Lung microvascular endothelial cell (primary cell): ENCODE measurements around the gene KLHL7. TPM values are rescaled to one million over a fixed set of nuclear protein-coding genes. Genes with fewer than 3 reads are reported as not detected.
"Not testable (repeated sequence)": the region's sequence is repeated elsewhere in the genome, so short reads cannot be mapped to it uniquely, and the experiment has no call there.

Experiments used
- DNase-seq, 2 donors: peaks; one replicate each; pipeline versions ENCODE4 v3.0.0 to v3.0.0-alpha.2; 2010; ENCODE audit warnings: low read depth in 2 of 2
- total RNA-seq: library from RNA; depleted of rRNA; stranded (reverse); fragments of >200 nt; gene quantifications from 2 replicates; pipeline ENCODE4 v1.2.1, GENCODE V29; 2014

Gene KLHL7
- total RNA-seq, 1 donor from 2014 or later = 13.3 TPM

DNA sequence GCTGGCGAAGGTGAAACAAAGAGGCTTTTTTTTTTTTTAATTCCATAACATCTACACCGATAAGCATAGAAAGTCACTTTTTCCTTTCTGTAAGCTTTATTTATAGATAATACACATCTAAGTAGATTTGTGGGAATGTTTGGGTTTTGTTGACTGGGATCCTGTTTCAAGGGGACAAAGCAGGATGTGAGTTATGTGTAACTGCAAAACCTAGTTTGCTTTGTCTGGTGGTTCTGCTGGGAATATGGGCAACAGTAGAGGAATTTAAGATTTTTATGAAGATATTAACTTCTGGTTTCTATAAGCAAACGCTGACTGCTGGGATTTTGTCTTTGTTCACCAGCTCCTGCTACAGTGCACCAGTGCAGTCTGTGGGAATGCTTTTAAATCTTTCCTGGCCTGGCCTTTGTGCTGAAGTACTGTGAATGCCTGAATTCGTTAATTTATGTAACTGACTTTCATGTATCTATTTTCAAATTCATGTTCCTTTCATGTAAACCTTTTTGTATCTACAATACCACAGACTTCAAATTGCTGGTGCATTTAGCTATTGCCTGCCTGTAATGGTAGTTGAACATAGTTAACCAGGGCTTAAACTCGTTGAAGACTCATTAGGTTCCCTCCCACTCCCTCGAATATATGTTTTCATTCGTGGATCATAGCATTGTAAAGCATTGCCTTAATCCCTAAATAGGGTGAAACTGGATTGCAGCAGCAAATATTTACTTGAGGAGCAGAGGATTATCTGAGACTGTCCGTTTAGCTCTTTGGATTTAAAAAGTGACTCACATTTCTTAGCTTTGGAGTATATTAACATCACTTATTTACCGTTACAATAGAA is 1.5 kb downstream of the KLHL7 start:
- peak; percentile 44 to 65 for DNase-seq

DNA sequence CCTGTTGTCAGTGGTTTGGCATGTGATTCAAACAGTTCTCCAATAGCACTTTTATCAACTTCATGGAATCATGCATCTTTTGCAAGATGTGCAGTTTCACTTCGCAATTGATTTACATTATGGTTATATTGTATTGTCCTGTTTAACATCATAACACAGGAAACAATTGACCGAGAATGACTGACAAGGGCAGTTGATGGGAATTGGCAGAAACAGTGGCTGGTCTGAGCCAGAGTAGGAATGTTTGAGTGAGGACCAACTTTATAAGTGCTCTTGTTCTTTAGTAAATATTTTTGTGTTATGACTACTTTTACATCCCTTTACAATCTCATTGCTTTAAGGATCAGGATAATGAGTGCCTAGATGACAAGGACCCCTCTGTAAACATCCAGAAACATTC is 2.2 kb downstream of the KLHL7 start:
- DNase-seq = peak; percentile 16 to 30

DNA sequence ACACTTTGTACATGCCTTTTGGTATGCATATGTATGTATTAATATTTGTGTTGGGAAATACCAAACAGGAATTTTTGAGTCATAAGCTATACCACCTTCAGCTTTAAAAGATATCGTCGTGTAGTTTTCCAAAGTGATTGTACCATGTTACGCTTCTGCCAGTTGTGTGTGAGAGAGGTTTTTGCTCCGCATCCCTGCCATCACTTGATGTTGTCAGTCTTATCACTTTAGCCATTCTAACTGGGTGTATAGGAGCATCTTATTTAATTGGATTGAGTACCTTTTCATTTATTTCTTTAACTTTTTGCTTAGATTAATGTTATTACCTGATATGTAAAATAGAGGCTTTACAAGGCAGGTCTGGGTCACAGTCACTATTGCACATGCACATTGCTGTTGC is 3.4 kb downstream of the KLHL7 start:
- no peak for DNase-seq

DNA sequence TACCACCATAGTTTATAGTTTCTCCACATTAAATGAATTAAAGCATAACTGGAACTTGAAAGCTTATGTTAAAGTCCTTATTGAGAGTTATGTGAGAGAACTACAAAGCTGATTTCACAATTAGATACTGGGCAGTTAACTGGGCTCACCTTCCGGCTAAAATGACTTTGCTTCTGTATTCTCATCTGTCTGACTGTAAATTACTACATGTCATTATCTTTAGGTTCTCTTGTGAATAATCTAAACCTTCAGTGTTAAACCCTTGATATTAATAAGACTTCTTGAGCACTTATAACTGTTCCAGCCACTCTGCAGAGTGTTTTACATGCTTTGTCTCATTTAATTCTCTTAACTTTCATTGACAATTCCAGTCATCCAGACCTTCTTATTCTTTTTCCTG is 3.9 kb downstream of the KLHL7 start:
- no peak for DNase-seq

DNA sequence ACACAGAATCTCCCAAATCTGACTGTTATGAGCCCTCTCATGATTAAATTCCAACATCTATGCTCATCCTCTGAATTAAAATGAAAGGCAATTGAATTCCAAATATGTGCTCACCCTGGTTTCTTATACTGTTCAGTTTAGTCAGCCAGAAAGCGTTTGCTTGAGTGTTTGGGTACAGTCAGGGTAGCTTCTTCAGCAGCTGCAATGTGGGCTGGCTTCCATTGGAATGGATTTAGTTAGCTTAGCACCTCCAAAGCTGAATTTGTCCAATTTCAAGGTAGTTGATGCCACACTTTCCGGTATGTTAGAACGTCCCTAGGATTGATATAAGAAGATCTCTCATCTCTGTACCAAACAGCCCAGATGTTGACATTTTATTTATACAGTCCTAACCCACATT is 9.3 kb downstream of the KLHL7 start:
- DNase-seq = no peak

DNA sequence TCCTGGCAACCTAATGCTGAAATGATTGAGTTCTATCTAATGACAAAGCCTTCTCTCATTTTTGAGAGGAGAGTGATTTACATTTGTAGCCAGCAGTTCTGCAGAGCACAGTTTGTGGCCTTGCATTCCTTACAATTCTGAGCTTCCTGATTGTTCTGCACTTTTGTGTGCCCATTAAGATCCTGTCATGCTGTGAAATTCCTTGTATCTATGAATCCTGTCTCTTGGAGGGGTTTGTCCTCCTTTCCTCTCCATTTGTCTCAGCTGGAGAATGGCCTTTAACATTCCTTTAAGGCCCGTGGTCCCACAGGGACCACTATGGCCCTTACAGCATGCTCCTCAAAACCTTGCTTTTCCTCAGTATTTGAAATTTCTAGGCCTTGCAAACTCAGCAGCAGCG is 10.4 kb downstream of the KLHL7 start:
- DNase-seq = no peak

DNA sequence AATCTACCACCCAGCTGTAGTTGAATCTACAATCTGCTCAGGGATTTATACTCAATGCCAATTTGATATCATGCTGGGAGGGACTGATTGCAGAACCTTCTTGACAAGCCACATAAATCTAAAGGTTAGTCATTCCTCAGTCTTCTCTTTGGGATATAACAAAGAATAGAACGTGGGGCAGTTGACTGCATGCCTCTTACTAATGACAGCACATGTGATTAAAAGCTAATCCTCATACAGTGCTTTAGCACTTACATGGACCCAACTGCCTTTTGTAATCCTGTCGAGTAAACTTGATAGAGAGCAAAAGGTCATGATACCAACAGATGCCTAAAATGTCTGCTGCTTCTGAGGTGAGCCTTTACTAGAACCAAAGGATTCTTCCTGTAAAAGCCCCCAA is 12.3 kb downstream of the KLHL7 start:
- DNase-seq = no peak

DNA sequence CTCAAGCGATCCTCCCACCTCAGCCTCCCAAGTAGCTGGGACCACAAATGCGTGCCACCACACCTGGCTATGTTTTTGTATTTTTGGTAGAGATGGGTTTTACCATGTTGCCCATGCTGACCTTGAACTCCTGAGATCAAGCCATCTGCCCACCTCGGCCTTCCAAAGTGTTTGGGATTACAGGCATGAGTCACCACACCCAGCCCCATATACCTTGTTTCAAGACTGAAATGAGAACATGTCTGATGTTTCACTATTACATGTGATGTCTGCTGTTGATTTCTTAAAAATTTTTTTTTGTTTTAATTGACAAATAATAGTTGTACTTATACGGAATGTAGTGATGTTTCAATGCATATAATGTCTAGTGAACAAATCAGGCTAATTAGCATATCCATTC is 14.5 kb downstream of the KLHL7 start:
- no peak for DNase-seq

DNA sequence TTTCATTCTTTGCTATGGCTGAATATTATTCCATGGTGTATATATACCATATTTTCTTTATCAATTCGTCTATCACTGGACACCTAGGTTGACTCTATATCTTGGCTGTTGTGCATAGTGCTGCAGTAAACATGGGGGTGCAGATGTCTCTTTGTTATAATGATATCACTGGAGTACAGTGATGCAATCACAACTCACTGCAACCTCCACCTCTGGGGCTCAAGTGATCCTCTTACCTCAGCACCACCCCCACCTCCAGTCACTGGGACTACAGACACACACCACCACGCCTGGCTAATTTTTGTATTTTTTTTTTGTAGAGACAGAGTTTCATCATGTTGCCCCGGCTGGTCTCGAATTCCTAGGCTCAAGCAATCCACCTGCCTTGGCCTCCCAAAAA is 15.6 kb downstream of the KLHL7 start:
- DNase-seq = no peak

DNA sequence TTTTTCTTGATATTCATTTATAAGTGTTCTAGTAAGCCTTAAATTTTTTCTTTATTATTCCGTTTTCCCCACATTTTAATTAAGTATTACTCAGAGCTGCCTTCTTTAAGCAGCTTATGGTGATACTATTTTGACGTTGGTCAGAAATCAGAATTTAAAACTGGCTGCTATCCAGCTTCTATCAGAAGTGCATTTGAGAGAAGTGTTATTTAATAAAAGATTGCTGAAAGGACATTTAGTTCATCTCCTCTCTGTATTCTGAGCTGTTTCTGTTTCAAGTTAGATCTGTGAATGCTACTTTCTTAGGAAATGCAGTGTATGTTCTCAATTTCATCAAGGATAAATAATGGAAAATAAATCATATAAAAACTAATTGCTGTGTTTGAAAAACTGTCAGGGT is 17.4 kb downstream of the KLHL7 start:
- DNase-seq = no peak

DNA sequence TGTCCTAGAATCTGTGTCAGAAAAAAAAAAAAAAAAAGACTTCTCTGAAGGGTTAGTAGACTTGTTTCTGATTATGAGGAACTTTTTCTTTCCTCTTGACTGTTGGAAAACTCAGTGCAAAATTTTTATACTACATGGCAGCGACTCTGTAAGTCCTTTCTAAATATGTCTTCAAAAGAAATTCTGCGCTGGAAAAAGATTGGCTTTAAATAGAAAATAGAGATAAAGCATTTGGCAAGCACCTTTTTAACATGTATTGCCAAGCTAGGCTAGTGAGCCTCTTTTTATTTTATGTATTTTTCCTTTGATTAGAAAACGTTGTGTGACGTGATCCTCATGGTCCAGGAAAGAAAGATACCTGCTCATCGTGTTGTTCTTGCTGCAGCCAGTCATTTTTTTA is 17.9 kb downstream of the KLHL7 start:
- no peak for DNase-seq

DNA sequence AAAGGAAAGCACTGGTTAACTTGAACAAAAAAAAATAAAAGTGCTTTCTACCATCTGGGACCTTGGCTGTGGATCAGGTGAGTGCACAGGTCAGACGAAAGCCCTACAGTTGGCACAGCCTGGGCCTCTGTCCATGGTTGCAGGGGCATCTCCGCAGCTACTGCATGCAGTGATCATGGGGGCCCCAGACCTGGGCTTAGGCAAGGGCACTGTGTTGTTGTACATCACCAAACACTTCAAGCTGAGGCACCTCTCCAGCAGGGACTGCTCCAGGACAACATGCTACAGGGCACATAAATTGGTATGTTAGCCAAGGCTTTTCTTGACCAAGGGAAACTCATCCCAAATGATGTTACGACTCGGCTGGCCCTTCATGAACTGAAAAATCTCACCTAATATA is 23.5 kb downstream of the KLHL7 start:
- DNase-seq = no peak

DNA sequence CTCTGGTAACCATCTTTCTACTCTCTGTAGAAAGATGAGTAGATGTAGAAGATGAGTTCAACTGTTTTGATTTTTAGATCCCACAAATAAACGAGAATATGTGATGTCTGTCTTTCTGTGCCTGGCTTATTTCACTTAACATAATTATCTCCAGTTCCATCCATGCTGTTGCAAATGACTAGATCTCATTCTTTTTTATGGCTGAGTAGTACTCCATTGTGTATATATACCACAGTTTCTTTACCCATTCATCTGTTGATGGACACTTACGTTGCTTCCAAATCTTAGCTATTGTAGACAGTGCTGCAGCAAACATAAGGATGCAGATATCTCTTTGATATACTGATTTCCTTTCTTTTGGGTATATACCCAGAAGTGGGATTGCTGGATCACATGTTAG is 26.2 kb downstream of the KLHL7 start:
- not testable (repeated sequence) for DNase-seq

DNA sequence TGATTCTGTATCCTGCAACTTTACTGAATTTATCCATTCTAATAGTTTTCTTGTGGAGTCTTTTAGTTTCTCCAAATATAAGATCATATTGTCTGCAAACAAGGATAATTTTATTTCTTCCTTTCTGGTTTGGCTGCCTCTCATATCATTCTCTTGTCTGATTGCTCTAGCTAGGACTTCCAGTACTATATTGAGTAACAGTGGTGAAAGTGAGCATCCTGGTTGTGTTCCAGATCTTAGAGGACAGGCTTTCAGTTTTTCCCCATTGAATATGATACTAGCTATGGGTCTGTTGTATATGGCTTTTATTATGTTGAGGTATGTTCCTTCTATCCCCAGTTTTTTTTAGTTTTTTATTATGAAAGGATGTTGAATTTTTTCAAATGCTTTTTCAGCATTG is 28.2 kb downstream of the KLHL7 start:
- DNase-seq = no peak

DNA sequence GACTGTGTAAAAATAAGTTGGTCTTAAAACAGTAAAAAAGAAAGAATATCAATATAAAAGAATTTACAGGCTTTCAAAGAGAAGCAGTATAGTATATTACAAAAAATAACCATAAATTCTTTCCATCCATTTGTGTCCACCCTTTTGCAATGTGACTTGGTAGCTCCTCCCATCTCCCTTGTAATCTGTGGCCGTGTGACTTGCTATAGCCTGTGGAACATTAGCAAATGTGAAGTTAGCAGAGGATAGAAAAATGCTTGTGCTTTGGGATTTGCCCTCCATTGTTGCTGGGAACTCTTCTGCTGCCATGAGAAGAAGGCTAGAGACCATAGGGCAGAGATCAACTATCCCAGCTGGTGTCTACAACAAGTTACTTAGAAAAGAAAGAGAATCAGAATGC is 30.2 kb downstream of the KLHL7 start:
- DNase-seq = no peak

DNA sequence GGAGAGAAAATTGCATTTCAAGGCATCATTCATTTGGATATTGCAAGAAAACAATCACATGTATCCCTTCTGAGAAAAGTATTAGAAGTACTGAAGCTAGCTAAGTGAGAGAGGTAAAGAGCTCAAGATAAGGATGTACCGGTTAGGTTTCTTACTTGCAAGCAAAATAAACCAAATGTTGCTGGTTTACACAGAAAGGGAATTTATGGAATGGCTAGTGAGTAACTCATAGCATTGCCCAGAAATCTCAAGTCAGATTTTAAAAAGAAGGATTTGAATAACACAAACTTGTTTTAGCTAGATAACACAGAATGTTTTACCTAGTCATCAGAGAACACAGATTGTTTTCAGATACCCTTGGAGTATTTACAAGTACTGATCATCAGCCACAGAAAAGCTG is 30.6 kb downstream of the KLHL7 start:
- DNase-seq = no peak

DNA sequence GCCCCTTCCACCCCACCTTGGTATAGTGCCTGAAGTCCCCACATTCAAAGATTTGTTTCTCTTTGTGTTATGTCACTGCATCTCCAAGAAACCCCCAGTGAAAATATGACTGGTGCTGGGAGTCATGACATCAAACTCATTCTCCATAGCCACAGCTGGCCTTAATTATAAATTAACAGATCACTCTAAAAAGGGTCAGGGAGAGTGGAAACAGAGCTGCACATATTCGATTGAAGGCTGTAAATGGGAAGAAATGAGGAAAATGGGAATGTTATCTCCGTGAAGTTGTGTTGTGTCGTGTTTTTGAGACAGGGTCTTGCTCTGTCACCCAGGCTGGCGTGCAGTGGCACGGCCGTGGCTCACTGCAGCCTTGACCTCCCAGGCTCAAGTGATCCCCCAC is 52.1 kb downstream of the KLHL7 start:
- DNase-seq = no peak

DNA sequence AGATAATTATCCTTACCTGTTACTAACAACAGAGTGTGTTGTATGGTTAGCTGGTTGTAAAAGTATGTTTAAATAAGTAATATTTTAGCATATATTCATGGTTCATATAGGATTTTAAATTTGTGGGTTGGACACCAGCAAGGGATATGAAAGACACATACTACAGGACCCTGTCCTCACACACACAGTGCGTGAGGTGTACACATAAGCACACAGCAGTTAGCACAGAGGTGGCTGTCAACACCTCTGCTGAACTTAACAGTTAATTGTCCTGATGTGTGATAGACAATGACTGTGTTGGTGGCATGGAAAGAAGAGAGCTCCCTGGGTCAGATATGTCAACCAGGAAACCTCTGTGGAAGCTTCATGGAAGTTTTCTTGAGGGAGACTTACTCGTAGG is 53.0 kb downstream of the KLHL7 start:
- DNase-seq = no peak

DNA sequence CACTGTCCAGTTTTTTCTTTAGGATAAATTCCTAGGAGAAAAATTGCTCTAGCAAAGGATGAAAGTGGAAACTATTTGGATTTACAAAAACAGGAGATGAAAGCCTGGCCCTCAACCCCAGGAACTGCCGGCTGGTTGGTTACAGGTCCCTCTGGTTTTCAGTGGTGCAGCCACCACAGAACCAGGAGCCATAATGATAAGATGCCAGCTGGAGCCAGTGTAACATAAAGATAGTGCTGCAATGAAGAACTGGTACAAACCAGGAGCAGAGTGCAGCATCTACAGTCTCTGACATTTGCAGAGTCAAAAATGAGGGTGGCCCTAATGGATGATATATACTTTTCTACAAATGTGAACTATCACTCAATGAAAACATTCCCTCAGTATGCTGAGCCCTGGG is 55.9 kb downstream of the KLHL7 start:
- DNase-seq = no peak

DNA sequence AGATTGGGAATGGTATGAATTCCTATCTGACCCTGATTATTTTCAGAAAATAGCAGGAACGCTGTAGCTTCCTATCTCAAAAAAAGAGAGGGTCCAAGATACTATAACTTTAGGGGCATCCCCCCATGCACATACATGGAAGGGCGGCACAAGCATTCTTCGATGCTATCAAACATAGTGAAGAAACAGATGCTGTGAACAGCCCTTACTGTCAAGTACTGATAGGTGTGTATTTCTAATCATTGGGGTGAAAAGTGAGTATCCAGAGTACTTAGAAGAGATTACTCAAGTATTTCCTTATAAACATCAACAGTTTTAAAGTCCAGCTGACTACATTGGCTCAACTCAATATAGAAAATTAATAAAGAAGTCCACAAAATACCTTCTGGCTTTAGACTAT is 59.3 kb downstream of the KLHL7 start:
- no peak for DNase-seq

DNA sequence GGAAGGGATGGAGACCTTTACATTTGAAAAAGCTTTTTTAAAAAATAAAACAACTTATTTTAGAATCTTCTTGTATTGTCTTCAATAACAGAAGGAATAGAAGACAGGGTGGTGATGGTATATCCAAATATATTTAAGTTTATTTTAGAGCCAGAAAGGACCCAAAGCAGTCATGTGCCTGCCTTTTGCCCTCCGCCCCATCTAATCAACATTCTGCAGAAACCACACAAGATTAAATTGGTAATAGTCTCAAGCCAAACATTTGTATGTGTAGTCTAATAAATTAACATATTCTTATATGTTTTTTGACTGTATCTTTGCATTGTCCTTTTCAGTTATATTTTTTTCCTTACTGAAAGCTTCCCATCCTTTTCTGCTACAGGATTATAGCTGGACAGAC is 59.7 kb downstream of the KLHL7 start:
- DNase-seq = no peak

DNA sequence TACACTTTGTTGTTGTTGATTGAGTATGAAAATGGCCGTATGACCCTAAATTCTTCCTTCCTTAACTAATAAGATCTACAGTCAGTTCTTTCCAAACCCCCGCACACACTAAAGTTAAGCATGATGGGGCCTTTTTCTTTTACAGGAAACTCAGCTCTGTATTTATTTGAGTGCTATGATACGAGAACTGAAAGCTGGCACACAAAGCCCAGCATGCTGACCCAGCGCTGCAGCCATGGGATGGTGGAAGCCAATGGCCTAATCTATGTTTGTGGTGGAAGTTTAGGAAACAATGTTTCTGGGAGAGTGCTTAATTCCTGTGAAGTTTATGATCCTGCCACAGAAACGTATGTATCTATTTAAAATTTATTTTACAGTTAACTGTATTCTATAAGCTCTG is 62.1 kb downstream of the KLHL7 start:
- DNase-seq = peak in 1 of 2 donors; percentile 76

DNA sequence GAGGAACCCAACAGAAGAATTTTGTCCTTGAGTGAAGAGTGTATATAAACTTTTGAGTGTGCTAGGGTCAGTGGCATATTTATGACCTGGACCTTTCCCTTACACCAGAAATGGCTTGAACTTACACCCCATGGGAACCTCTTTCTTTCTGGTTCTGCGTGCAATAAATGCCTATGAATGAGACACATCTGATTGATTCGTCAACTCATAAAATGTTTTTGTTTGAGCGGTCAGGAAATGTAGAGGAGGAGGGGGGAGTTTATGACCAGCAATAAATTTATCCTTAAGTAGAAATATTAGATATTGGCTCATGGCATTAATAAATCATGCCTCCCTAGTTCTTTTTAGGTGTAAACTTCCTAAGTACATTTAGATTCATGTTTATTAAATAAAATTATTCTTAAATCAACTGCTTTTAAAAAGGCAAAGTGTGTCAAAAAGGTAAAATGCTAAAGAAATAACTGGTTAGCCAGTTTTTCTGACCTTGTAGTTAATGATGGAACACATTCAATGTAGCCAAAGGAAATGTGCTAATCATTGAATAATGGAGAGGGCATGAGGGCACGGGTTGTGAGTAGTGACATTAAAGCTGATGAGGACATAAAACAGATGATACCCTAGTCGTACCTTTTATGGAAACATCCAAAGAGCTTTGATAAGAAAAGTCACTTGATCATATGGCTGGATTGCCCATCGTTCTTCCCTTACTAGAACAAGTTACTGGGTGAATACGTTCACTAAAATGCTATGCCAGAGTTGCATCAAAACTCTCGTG is 62.7 kb downstream of the KLHL7 start:
- peak in 1 of 2 donors; percentile 89 for DNase-seq
